IPS-18c (cell line): ENCODE data around the gene LRCH3.
"Not testable (repeated sequence)": the region's sequence is repeated elsewhere in the genome, so short reads cannot be mapped to it uniquely, and the experiment has no call there.

ENCODE experiments used
- H3K4me3 ChIP-seq: 2 replicates; pipeline ENCODE4 v1.7.0; 2013; ENCODE audit warnings: low read depth, mild to moderate bottlenecking, low read length, moderate library complexity; ENCODE audit not compliant: insufficient read depth
- H3K9me3 ChIP-seq: one replicate; pipeline ENCODE4 v1.6.1; 2013; ENCODE audit warnings: mild to moderate bottlenecking, low read length, moderate library complexity; ENCODE audit not compliant: control insufficient read depth, insufficient read depth

LRCH3 gene

GRCh38 chr3:197889204-197889930 lies 98.3 kb downstream of the LRCH3 start:
- no peaks in the 10 kb centered on the region for H3K9me3 ChIP-seq
- H3K4me3 ChIP-seq: no peak overlapping the region

- H3K4me3 ChIP-seq: no peak overlapping the region
- no peaks in the 10 kb centered on the region for H3K9me3 ChIP-seq
Observed at GRCh38 chr3:197890693-197891092, 99.6 kb downstream of the LRCH3 start.

- H3K4me3 ChIP-seq: no peak overlapping the region
- no peaks in the 10 kb centered on the region for H3K9me3 ChIP-seq
Observed at GRCh38 chr3:197892162-197892561, 101.1 kb downstream of the LRCH3 start.

GRCh38 chr3:197896421-197896820 lies 105.4 kb downstream of the LRCH3 start:
- H3K9me3 ChIP-seq: no peaks in the 10 kb centered on the region
- no peak overlapping the region for H3K4me3 ChIP-seq

- no peak overlapping the region for H3K4me3 ChIP-seq
- no peaks in the 10 kb centered on the region for H3K9me3 ChIP-seq
Observed at GRCh38 chr3:197899833-197900478, 108.9 kb downstream of the LRCH3 start.

- Histone ChIP-seq H3K4me3 (no peak overlapping the region), H3K9me3 (no peaks in the 10 kb centered on the region)
Observed at GRCh38 chr3:197901626-197902025, 110.6 kb downstream of the LRCH3 start.

GRCh38 chr3:197906023-197906849 lies 115.2 kb downstream of the LRCH3 start:
- Histone ChIP-seq H3K4me3 (no peak overlapping the region), H3K9me3 (no peaks in the 10 kb centered on the region)

GRCh38 chr3:197906850-197907187 lies 115.8 kb downstream of the LRCH3 start:
- Histone ChIP-seq H3K4me3 (no peak overlapping the region), H3K9me3 (no peaks in the 10 kb centered on the region)

GRCh38 chr3:197907196-197907595 lies 116.1 kb downstream of the LRCH3 start:
- H3K9me3 ChIP-seq: no peaks in the 10 kb centered on the region
- H3K4me3 ChIP-seq: no peak overlapping the region

- not testable (repeated sequence) for H3K9me3 ChIP-seq, H3K4me3 ChIP-seq
Observed at GRCh38 chr3:197908550-197908949, 117.5 kb downstream of the LRCH3 start.

GRCh38 chr3:197908957-197909701 lies 118.1 kb downstream of the LRCH3 start:
- no peak overlapping the region for H3K4me3 ChIP-seq
- H3K9me3 ChIP-seq: no peaks in the 10 kb centered on the region

- no peaks in the 10 kb centered on the region for H3K9me3 ChIP-seq
Observed at GRCh38 chr3:197912741-197913476, 121.9 kb downstream of the LRCH3 start.

GRCh38 chr3:197913641-197914380 lies 122.8 kb downstream of the LRCH3 start:
- no peak overlapping the region for H3K4me3 ChIP-seq
- no peaks in the 10 kb centered on the region for H3K9me3 ChIP-seq

More at GRCh38 chr3:197912741-197913476, 121.9 kb downstream of the LRCH3 start:
- no peak overlapping the region for H3K4me3 ChIP-seq

GRCh38 chr3:197921429-197922275 lies 130.6 kb downstream of the LRCH3 start:
- not testable (repeated sequence) for H3K9me3 ChIP-seq, H3K4me3 ChIP-seq

GRCh38 chr3:197926418-197926817 lies 135.4 kb downstream of the LRCH3 start:
- Histone ChIP-seq H3K4me3 (no peak overlapping the region), H3K9me3 (peaks cover 2% of the 10 kb centered on the region)
